Erythroblast (primary cell): ENCODE measurements around the gene TTLL3.
"Not testable (repeated sequence)": the region's sequence is repeated elsewhere in the genome, so short reads cannot be mapped to it uniquely, and the experiment has no call there.

ENCODE experiments used
- DNase-seq, 2 experiments: peaks; one replicate each; lab custom pipeline; 2025; lab: John Stamatoyannopoulos, UW
- GATA1 ChIP-seq: IDR thresholded peaks from 2 replicates; pipeline ENCODE4 v1.6.1; 2011; ENCODE audit warnings: low read depth, mild to moderate bottlenecking, control low read depth, low read length, moderate library complexity
- POLR2A ChIP-seq: IDR thresholded peaks from 2 replicates; pipeline ENCODE4 v1.6.1; 2011; ENCODE audit warnings: mild to moderate bottlenecking, low read length

The TTLL3 gene

DNA sequence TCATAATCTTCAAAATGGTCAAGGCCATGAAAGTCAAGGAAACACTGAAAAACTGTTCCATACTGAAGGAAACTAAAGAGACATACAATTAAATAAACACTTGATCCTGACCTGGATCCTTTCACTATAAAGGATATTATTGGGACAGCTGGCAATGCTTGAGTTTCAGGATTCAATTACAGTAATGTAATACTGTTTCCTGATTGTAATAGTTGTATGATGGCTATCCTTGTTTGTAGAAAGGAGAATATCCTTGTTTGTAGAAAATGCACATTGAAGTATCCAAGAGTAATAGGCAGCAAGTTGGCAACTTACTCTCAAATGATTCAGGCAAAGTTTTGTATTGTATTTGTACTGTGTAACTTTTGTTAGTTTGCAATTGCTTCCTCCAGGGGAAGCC lies 65.4 kb downstream of the TTLL3 start:
- no peak for DNase-seq
- TF ChIP-seq GATA1 (no peak), POLR2A (no peak)

DNA sequence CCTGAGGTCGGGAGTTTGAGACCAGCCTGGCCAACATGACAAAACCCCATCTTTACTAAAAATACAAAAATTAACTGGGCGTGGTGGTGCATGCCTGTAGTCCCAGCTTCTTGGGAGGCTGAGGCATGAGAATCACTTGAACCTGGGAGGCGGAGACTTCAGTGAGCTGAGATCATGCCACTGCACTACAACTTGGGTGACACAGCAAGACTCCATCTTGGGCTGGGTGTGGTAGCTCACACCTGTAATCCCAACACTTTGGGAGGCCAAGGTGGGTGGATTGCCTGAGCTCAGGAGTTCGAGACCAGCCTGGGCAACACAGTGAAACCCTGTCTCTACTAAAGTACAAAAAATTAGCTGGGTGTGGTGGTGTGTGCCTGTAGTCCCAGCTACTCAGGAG lies 66.2 kb downstream of the TTLL3 start:
- not testable (repeated sequence) for DNase-seq

DNA sequence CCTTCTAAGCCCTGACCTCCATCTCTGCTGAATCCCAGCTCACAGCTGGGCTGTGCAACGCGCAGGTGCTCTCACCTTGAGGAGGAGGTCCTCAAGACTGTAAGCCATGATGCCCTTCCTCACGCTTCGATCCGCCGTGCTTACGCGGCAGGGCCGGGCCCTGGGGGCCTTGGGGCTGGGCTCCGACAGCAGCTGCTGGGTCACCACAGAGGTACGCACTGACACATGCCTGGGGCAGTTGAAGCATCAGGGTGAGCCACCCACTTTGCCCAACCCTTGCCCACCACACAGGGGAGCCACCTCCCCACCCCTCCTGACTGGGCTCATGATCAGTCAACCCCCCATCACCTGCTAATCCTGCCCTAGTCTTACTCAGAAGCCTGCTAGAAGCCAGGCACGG lies 66.9 kb downstream of the TTLL3 start:
- DNase-seq, result no peak
- TF ChIP-seq POLR2A (no peak), GATA1 (no peak)

DNA sequence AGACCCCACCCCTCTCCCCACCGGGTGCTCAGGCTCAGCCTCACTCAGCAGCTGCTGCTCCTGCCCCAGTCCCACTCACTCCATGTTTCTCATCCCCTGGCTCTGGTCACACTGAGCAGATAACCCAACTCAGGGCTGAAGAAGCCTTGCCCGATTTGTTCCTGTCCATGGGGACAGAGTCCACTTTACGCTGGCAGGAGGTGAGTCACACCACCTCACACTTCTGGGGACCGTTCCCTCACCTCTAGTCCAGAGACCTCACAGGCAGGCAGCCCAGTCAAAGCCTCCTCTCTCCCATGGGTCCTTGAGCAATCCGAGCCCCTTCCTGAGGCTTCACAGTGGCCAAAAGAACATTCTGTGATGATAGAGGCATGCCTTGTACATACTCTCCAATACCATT lies 68.6 kb downstream of the TTLL3 start:
- no peak for DNase-seq
- TF ChIP-seq GATA1, result no peak
- no peak for TF ChIP-seq POLR2A

DNA sequence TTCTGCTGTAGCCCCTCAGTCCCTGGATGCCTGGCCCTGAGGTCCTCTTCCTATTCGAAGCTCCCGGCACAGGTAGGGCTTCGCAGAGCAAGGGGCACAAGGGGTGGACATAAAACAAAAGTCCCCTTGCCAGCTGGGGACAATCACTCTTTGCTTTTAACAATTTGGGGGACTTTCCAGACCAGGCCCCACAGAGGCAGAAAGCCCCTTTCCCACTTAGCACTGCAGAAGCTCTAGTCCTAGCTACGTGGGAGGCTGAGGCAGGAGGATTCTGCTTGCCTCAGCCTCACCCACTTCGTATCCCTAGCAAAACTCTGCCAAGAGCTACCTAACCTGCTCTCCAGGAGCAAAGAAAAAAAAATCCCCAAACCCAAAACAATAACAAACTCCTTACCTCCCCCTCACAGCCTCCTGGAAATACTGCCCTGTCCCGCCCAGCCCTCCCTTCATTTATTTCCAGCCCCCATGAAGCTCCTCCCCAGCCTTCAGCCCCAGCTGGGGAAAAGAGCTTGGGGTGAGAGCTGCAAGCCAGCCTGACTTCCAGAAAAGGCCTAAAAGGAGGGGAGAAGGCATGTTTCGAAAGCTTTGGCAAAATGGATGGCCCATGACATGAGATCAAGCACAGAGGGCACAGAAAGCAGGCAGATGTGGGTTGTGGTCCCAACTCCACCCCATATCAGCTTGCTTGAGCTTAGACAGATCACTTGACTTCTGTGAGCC lies 69.9 kb downstream of the TTLL3 start, which contains the start of gene CIDEC:
TSS of gene CIDEC (minus strand) at position 424 of the 720 bp plus-strand sequence. CDS start 1,767 bp downstream, outside the sequence.
- no peak for DNase-seq
- TF ChIP-seq GATA1, result no peak
- TF ChIP-seq POLR2A, result no peak

DNA sequence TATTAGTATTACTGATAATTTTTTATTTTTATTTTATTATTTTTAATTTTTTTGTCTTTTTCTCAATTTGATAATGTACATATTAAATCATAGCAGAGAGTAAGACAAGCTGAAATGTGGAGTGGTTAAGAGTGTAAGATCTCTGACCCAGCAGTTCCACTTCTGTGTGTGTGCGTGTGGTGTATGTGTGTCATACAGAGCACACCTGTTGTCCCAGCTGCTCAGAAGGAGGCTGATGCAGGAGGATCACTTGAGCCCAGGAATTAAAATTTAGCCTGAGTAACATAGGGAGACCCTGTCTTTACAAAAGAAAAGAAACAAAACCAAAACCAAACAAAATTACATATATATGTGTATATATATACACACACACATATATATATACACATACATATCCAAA lies 71.4 kb downstream of the TTLL3 start:
- DNase-seq, result no peak
- TF ChIP-seq POLR2A (no peak), GATA1 (no peak)

DNA sequence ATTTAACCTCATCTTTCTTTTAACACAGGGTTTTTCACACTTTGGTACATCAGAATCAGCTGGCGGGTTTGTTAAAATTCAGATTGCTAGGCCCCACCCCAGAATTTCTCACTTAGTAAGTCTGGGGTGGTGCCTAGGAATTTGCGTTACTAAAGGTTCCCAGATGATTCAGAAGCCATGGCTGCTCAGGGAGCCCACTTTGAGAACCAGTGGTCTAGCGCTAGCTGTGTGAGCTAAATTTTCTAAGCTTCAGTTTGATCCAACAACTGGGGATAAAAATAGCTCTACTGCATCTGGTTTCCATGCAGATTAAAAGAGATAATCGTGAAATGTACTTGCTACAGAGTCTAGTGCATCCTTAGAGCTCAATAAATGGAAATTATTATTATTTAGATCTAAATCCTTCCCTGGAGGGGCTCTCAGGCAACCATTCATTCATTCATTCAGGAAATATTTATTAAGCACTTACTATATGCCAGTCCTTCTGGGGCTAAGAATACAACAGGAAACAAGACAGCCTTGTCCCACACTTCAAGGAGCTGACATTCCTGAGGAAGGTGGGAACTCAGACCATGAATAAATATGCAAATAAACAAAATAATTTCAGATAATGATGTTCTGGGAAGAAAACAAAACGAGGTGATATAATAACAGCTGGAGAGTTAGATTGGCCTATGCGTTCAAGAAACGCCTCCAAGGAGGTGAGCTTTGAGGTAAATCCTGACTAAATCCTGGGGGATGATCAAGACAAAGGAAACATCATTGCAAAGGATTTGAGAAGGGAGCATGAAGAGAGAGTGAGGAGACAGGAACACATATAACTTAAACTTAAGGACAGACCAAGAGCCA lies 73.9 kb downstream of the TTLL3 start:
- no peak for TF ChIP-seq GATA1
- no peak for TF ChIP-seq POLR2A

DNA sequence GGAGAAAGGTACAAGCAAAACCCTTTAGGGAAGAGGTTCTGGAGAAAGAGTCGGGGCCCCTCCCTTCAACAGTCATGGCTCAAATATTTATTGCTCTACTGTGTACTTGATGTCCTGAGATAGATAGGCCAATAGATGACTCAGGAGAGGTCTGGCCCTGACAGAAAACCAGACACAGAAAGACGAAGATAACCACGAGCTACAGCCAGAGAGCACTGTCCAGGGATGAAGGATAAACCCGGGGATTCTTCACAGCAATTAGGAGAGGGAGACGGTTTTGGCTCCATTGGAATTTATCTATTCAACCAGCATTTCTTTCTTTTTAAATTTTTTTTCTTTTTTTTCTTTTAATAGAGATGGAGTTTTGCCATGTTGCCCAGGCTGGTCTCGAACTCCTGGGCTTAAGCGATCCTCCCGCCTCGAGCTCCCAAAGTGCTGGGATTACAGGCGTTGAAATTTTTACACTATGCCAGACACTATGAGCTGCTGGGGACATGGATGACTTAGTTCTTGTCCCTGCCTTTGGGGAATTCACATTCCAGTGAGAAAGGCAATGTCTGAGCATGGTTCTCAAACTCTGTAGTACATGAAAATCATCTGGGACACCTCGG lies 74.6 kb downstream of the TTLL3 start:
- TF ChIP-seq POLR2A (no peak), GATA1 (no peak)
- DNase-seq, result peak; percentile 56 to 66

More for the DNA sequence above, 73.9 kb downstream of the TTLL3 start:
- no peak for DNase-seq
